Mesenchymal stem cell (in vitro differentiated cells and primary cell): ENCODE measurements around the gene GAS2L3.
"Not testable (repeated sequence)": the region's sequence is repeated elsewhere in the genome, so short reads cannot be mapped to it uniquely, and the experiment has no call there.

ENCODE experiments used
- DNase-seq: peaks from one replicate; pipeline ENCODE4 v3.0.0-alpha.2; 2013
- H2AFZ ChIP-seq: one replicate; pipeline ENCODE4 v1.6.1; 2013; ENCODE audit warnings: low read depth, mild to moderate bottlenecking, control low read depth, inconsistent platforms, low read length, moderate library complexity
- H2AK5ac ChIP-seq: 2 replicates; pipeline ENCODE4 v1.6.1; 2013; ENCODE audit warnings: low read length, moderate library complexity, mild to moderate bottlenecking, inconsistent platforms; ENCODE audit not compliant: severe bottlenecking
- H2BK120ac ChIP-seq: one replicate; pipeline ENCODE4 v1.6.1; 2013; ENCODE audit warnings: low read depth, mild to moderate bottlenecking, inconsistent platforms, low read length, moderate library complexity
- H2BK12ac ChIP-seq, 2 experiments: one replicate each; pipeline ENCODE4 v1.6.1; 2013; ENCODE audit warnings: inconsistent platforms in 2 of 2, low read length in 2 of 2, mild to moderate bottlenecking in 2 of 2, moderate library complexity in 2 of 2, control low read depth in 1 of 2
- H2BK15ac ChIP-seq: one replicate; pipeline ENCODE4 v1.6.1; 2013; ENCODE audit warnings: mild to moderate bottlenecking, low read depth, inconsistent platforms; ENCODE audit not compliant: poor library complexity, severe bottlenecking
- H2BK5ac ChIP-seq: 2 replicates; pipeline ENCODE4 v1.6.1; 2013; ENCODE audit warnings: low read depth, mild to moderate bottlenecking, low read length, control low read depth, inconsistent platforms; ENCODE audit not compliant: poor library complexity, severe bottlenecking
- H3K14ac ChIP-seq, 2 experiments: one replicate each; pipeline ENCODE4 v1.6.1; 2013; ENCODE audit warnings: inconsistent platforms in 2 of 2, low read length in 2 of 2, control low read depth in 1 of 2, mild to moderate bottlenecking in 1 of 2, moderate library complexity in 1 of 2
- H3K18ac ChIP-seq, 2 experiments: one replicate each; pipeline ENCODE4 v1.6.1; 2013; ENCODE audit warnings: inconsistent platforms in 2 of 2, low read length in 2 of 2, control low read depth in 1 of 2, low read depth in 1 of 2, mild to moderate bottlenecking in 1 of 2
- H3K23ac ChIP-seq, 2 experiments: one replicate each; pipeline ENCODE4 v1.6.1; 2013; ENCODE audit warnings: inconsistent platforms in 2 of 2, low read length in 2 of 2, mild to moderate bottlenecking in 2 of 2, moderate library complexity in 2 of 2, control low read depth in 1 of 2
- H3K27ac ChIP-seq: 2 replicates; pipeline ENCODE4 v1.5.1; 2013; ENCODE audit warnings: mild to moderate bottlenecking, moderate library complexity, low read length, control low read depth, inconsistent platforms; ENCODE audit not compliant: poor library complexity, severe bottlenecking
- H3K27me3 ChIP-seq, 2 experiments: 2 replicates each; pipeline versions ENCODE4 v1.6.1 to v1.7.0; 2013; ENCODE audit warnings: low read length in 2 of 2, mild to moderate bottlenecking in 2 of 2, moderate library complexity in 2 of 2, control low read depth in 1 of 2, inconsistent platforms in 1 of 2; ENCODE audit not compliant: control insufficient read depth in 1 of 2, insufficient read depth in 1 of 2
- H3K36me3 ChIP-seq, 2 experiments: 2 replicates each; pipeline versions ENCODE4 v1.6.1 to v1.7.0; 2013; ENCODE audit warnings: low read length in 2 of 2, control low read depth in 1 of 2, inconsistent platforms in 1 of 2, low read depth in 1 of 2, mild to moderate bottlenecking in 1 of 2; ENCODE audit not compliant: insufficient read depth in 2 of 2, control insufficient read depth in 1 of 2
- H3K4ac ChIP-seq, 2 experiments: one replicate each; pipeline ENCODE4 v1.6.1; 2013; ENCODE audit warnings: inconsistent platforms in 2 of 2, low read length in 2 of 2, mild to moderate bottlenecking in 2 of 2, moderate library complexity in 2 of 2, control low read depth in 1 of 2, low read depth in 1 of 2
- H3K4me1 ChIP-seq: 2 replicates; pipeline ENCODE4 v1.6.1; 2013; ENCODE audit warnings: low read depth, low read length, control low read depth; ENCODE audit not compliant: control insufficient read depth, insufficient read depth
- H3K4me2 ChIP-seq: 2 replicates; pipeline ENCODE4 v1.6.1; 2013; ENCODE audit warnings: low read length, mild to moderate bottlenecking, inconsistent platforms; ENCODE audit not compliant: poor library complexity, severe bottlenecking
- H3K4me3 ChIP-seq, 2 experiments: 2 replicates each; pipeline versions ENCODE4 v1.5.1 to v1.7.0; 2013; ENCODE audit warnings: low read length in 2 of 2, mild to moderate bottlenecking in 2 of 2, control low read depth in 1 of 2, low read depth in 1 of 2; ENCODE audit not compliant: insufficient read depth in 1 of 2
- H3K79me1 ChIP-seq: replicated peaks from 2 replicates; pipeline ENCODE4 v1.6.1; 2013; ENCODE audit warnings: mild to moderate bottlenecking, control low read depth, low read length, inconsistent platforms; ENCODE audit not compliant: poor library complexity, severe bottlenecking
- H3K9ac ChIP-seq: 2 replicates; pipeline ENCODE4 v1.7.0; 2013; ENCODE audit warnings: mild to moderate bottlenecking, low read length, moderate library complexity
- H3K9me3 ChIP-seq: 2 replicates; pipeline ENCODE4 v1.7.0; 2013; ENCODE audit warnings: mild to moderate bottlenecking, low read length; ENCODE audit not compliant: control insufficient read depth
- H4K8ac ChIP-seq: one replicate; pipeline ENCODE4 v1.6.1; 2013; ENCODE audit warnings: inconsistent platforms, mild to moderate bottlenecking, low read length, moderate library complexity
- H4K91ac ChIP-seq: one replicate; pipeline ENCODE4 v1.6.1; 2013; ENCODE audit warnings: mild to moderate bottlenecking, low read length, inconsistent platforms
- WGBS: methylation state at CpG from one replicate; pipeline ENCODE4 v1.1.7; 2013; ENCODE audit warnings: mixed read lengths; 5-methylcytosine and 5-hydroxymethylcytosine counted together

The GAS2L3 gene

GRCh38 chr12:100602997-100603396, 29.5 kb downstream of the GAS2L3 start:
- not testable (repeated sequence) for H3K27ac ChIP-seq, H3K79me1 ChIP-seq, H3K18ac ChIP-seq, H4K91ac ChIP-seq, H2AFZ ChIP-seq, H2BK15ac ChIP-seq, H3K9me3 ChIP-seq, H2BK120ac ChIP-seq, H3K14ac ChIP-seq, H2BK12ac ChIP-seq, H3K4ac ChIP-seq, H3K4me3 ChIP-seq, H3K9ac ChIP-seq, H3K36me3 ChIP-seq, H3K27me3 ChIP-seq, H3K23ac ChIP-seq, DNase-seq, H4K8ac ChIP-seq, H2AK5ac ChIP-seq, H3K4me2 ChIP-seq, H3K4me1 ChIP-seq, H2BK5ac ChIP-seq
- WGBS, result no CpG with 5 or more reads among the region's 1 CpG

GRCh38 chr12:100608776-100609175, 35.3 kb downstream of the GAS2L3 start:
- Histone ChIP-seq H3K27ac (no peak overlapping the region), H3K79me1 (peaks cover 14% of the 10 kb centered on the region), H4K91ac (no peak overlapping the region), H2AK5ac (no peak overlapping the region), H3K14ac (no peak overlapping the region), H3K18ac (no peak overlapping the region), H4K8ac (no peak overlapping the region), H2BK120ac (no peak overlapping the region), H2BK15ac (no peak overlapping the region), H3K4ac (no peak overlapping the region), H3K27me3 (no peaks in the 10 kb centered on the region), H3K9me3 (peaks cover 3% of the 10 kb centered on the region), H2BK5ac (no peak overlapping the region), H3K9ac (no peak overlapping the region), H3K4me1 (no peaks in the 10 kb centered on the region), H3K23ac (no peak overlapping the region), H3K36me3 (peaks cover 0 to 9% of the 10 kb centered on the region in 2 experiments), H3K4me3 (no peak overlapping the region), H3K4me2 (no peak overlapping the region), H2BK12ac (no peak overlapping the region), H2AFZ (no peak overlapping the region)
- WGBS, result 97% methylated on average over 1 of the region's 1 CpG
- DNase-seq, result no peak

- no peak overlapping the region for H3K18ac ChIP-seq
- no peak overlapping the region for H3K27ac ChIP-seq
- 92% methylated on average over 2 of the region's 4 CpGs for whole genome bisulfite sequencing
- H3K14ac ChIP-seq, result no peak overlapping the region
- no peak overlapping the region for H3K4ac ChIP-seq
- H3K4me3 ChIP-seq, result no peak overlapping the region
- no peak overlapping the region for H3K4me2 ChIP-seq
- H3K23ac ChIP-seq, result no peak overlapping the region
- H4K8ac ChIP-seq, result no peak overlapping the region
- no peak for DNase-seq
- peaks cover 3% of the 10 kb centered on the region for H3K9me3 ChIP-seq
- no peak overlapping the region for H2AK5ac ChIP-seq
- H2BK12ac ChIP-seq, result no peak overlapping the region
- H3K4me1 ChIP-seq, result no peaks in the 10 kb centered on the region
- no peaks in the 10 kb centered on the region for H3K27me3 ChIP-seq
- peaks cover 0 to 9% of the 10 kb centered on the region in 2 experiments for H3K36me3 ChIP-seq
- H2BK15ac ChIP-seq, result no peak overlapping the region
- no peak overlapping the region for H2AFZ ChIP-seq
- H2BK120ac ChIP-seq, result no peak overlapping the region
- no peak overlapping the region for H3K9ac ChIP-seq
- no peak overlapping the region for H2BK5ac ChIP-seq
- H4K91ac ChIP-seq, result no peak overlapping the region
- H3K79me1 ChIP-seq, result peaks cover 14% of the 10 kb centered on the region
Observed at GRCh38 chr12:100610666-100611430, 37.4 kb downstream of the GAS2L3 start.

GRCh38 chr12:100612606-100613005, 39.1 kb downstream of the GAS2L3 start:
- Histone ChIP-seq H2BK12ac (no peak overlapping the region), H3K4me2 (no peak overlapping the region)

More at GRCh38 chr12:100612606-100613005, 39.1 kb downstream of the GAS2L3 start:
- H3K23ac ChIP-seq, result no peak overlapping the region
- H2BK5ac ChIP-seq, result no peak overlapping the region
- no peak overlapping the region for H2AK5ac ChIP-seq
- no peaks in the 10 kb centered on the region for H3K4me1 ChIP-seq
- no peak overlapping the region for H3K27ac ChIP-seq
- H2BK15ac ChIP-seq, result no peak overlapping the region
- H3K4me3 ChIP-seq, result no peak overlapping the region
- H4K91ac ChIP-seq, result no peak overlapping the region
- H3K14ac ChIP-seq, result no peak overlapping the region
- no peak overlapping the region for H2BK120ac ChIP-seq
- H3K9ac ChIP-seq, result no peak overlapping the region
- no peak overlapping the region for H3K4ac ChIP-seq
- H3K27me3 ChIP-seq, result no peaks in the 10 kb centered on the region
- no peak overlapping the region for H3K18ac ChIP-seq
- H4K8ac ChIP-seq, result no peak overlapping the region
- DNase-seq, result no peak
- no peaks in the 10 kb centered on the region for H3K9me3 ChIP-seq
- H3K36me3 ChIP-seq, result peaks cover 0 to 9% of the 10 kb centered on the region in 2 experiments
- WGBS, result no CpG with 5 or more reads among the region's 3 CpGs
- H2AFZ ChIP-seq, result no peak overlapping the region
- peaks cover 14% of the 10 kb centered on the region for H3K79me1 ChIP-seq
